Breast epithelium (tissue), 4 donors: ENCODE results near the gene FBXO34. TPM values are rescaled to one million over a fixed set of nuclear protein-coding genes. Genes with fewer than 3 reads are reported as not detected.
A peak's percentile ranks its signal among the peaks of the same experiment; 100 is the strongest.

Experiments used
- DNase-seq, 2 donors: peaks; one replicate each; pipeline ENCODE4 v3.0.0-alpha.2; 2019; ENCODE audit warnings: low spot score in 2 of 2
- H3K27ac ChIP-seq, 2 donors: fragments of 200-600 bp; sonication (generic) in 1 of 2; one replicate each; pipeline ENCODE4 v1.5.1; 2016 to 2019; ENCODE audit warnings: mild to moderate bottlenecking in 1 of 2
- H3K27me3 ChIP-seq, 2 donors: fragments of 200-600 bp; sonication (generic) in 1 of 2; one replicate each; pipeline versions ENCODE4 v1.5.1 to v1.6.0; 2017 to 2019; ENCODE audit warnings: control low read depth in 1 of 2, mild to moderate bottlenecking in 1 of 2
- H3K36me3 ChIP-seq: fragments of 200-600 bp; one replicate; pipeline ENCODE4 v1.5.1; 2019
- H3K4me1 ChIP-seq, 2 donors: fragments of 200-600 bp; sonication (generic); one replicate each; pipeline ENCODE4 v1.5.1; 2016 to 2019; ENCODE audit warnings: control low read depth in 1 of 2
- H3K4me3 ChIP-seq, 3 donors: fragments of 200-600 bp; sonication (generic); 1 replicate in 2 of 3; 2 replicates in 1 of 3; pipeline ENCODE4 v1.5.1; 2016 to 2019; ENCODE audit warnings: mild to moderate bottlenecking in 3 of 3, moderate library complexity in 2 of 3
- H3K9me3 ChIP-seq, 2 donors: fragments of 200-600 bp; sonication (generic) in 1 of 2; one replicate each; pipeline ENCODE4 v1.5.1; 2016 to 2019; ENCODE audit warnings: control low read depth in 1 of 2
- POLR2A ChIP-seq: fragments of 450-650 bp; IDR thresholded peaks from one replicate; pipeline ENCODE4 v1.6.1; 2016; ENCODE audit warnings: antibody characterized with exemption, mild to moderate bottlenecking, moderate library complexity
- POLR2AphosphoS5 ChIP-seq, 3 donors: sonication (generic); formaldehyde crosslinking; IDR thresholded peaks; one replicate each; pipeline ENCODE4 v1.6.1; 2017; ENCODE audit warnings: antibody characterized with exemption in 3 of 3
- intact Hi-C: fragments of 100-400 bp; cut with DNase I; formaldehyde crosslinking; loops from one replicate; pipeline ENCODE4 v1.15.1; 2023; ENCODE audit warnings: low total_unique reads
- total RNA-seq, 3 donors: library from RNA; depleted of rRNA; stranded (reverse); fragments of >200 nt; gene quantifications; one replicate each; pipeline ENCODE4 v1.1.0, GENCODE V29; 2016
- TF ChIP-seq, protein P1 (sequence below), 3 donors: fragments of 450-650 bp; IDR thresholded peaks; one replicate each; pipeline ENCODE4 v1.5.1; 2016 to 2017; ENCODE audit warnings: antibody characterized with exemption in 3 of 3, mild to moderate bottlenecking in 3 of 3, moderate library complexity in 3 of 3

Gene FBXO34
- total RNA-seq, 3 donors from 2014 or later: 31.8 to 56.5 (median 34.7) TPM

DNA sequence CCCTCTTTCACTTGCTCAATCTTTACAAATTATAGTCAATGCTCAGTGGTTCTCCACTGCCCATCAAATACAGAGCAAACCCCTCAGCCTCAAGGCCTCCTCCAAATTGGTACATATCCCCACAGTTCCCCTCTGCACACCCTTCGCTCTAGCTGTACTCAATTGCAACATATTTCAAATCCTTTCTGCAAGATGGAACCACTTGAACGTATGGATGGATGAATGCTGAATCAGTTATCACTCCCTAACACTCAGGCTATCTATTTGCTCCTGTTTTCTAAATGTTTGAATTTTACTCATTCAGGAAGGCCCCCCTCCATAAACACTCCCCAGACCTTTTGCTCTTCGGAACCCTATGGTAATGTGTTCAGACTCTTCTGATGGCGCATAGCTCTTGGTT, 115.9 kb downstream of the FBXO34 start:
- Histone ChIP-seq H3K4me1 (no peaks in the 10 kb centered on the region), H3K9me3 (no peaks in the 10 kb centered on the region), H3K27me3 (no peaks in the 10 kb centered on the region), H3K27ac (no peak overlapping the region), H3K4me3 (no peak overlapping the region), H3K36me3 (no peaks in the 10 kb centered on the region)
- TF ChIP-seq POLR2AphosphoS5 (IDR thresholded peaks at IDR 0.05) (no peak), POLR2A (no peak)
- TF ChIP-seq, protein P1, sequence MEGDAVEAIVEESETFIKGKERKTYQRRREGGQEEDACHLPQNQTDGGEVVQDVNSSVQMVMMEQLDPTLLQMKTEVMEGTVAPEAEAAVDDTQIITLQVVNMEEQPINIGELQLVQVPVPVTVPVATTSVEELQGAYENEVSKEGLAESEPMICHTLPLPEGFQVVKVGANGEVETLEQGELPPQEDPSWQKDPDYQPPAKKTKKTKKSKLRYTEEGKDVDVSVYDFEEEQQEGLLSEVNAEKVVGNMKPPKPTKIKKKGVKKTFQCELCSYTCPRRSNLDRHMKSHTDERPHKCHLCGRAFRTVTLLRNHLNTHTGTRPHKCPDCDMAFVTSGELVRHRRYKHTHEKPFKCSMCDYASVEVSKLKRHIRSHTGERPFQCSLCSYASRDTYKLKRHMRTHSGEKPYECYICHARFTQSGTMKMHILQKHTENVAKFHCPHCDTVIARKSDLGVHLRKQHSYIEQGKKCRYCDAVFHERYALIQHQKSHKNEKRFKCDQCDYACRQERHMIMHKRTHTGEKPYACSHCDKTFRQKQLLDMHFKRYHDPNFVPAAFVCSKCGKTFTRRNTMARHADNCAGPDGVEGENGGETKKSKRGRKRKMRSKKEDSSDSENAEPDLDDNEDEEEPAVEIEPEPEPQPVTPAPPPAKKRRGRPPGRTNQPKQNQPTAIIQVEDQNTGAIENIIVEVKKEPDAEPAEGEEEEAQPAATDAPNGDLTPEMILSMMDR (IDR thresholded peaks at IDR 0.05): no peak
- intact Hi-C loops: no loop called here
- no peak for DNase-seq

DNA sequence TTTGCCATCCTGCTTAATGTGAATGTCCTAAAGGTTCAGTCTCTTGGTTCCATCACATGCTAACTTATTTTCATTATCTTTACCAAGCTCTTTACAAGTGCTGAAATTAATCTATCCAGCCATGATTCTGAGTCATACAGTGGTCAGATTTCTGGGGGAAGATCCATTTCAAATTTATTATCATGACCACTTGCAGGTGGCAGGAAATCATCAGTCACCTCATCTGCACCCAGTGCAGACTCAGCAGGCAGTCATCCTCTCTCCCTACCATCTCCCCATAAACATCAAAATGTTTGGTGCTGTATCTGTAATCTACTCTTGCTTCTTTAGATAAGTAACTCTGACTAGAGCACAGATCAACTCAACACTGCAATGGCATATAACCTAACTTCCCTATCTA, 116.9 kb downstream of the FBXO34 start:
- Histone ChIP-seq H3K4me3 (no peak overlapping the region), H3K27ac (no peak overlapping the region), H3K9me3 (no peaks in the 10 kb centered on the region), H3K36me3 (no peaks in the 10 kb centered on the region), H3K4me1 (no peaks in the 10 kb centered on the region), H3K27me3 (no peaks in the 10 kb centered on the region)
- DNase-seq: no peak
- intact Hi-C loops: no loop called here
- TF ChIP-seq, protein P1 (IDR thresholded peaks at IDR 0.05): no peak
- no peak for TF ChIP-seq POLR2AphosphoS5 (IDR thresholded peaks at IDR 0.05)

DNA sequence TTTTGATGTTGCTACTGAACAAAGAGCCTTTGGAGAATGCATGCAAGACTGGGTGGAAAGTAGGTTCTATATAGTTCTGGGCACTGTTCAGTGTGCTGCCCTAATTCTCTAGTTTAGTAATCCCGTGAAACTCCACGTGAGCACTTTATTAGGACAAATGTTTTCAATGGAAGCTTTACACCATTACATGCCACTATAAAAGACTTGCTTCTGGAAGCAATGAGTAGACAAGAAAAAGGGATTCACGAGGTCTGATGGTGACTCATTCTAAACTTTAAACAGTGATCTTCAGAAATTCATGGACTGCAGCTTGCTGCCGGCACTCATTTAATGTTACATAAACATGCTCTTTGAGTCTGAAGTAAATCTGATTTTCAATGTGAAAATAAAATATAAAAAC, 118.1 kb downstream of the FBXO34 start:
- Histone ChIP-seq H3K27me3 (no peaks in the 10 kb centered on the region), H3K36me3 (no peaks in the 10 kb centered on the region), H3K27ac (no peak overlapping the region), H3K9me3 (no peaks in the 10 kb centered on the region), H3K4me1 (no peaks in the 10 kb centered on the region), H3K4me3 (no peak overlapping the region)
- intact Hi-C loops: no loop called here
- TF ChIP-seq POLR2A: no peak
- TF ChIP-seq POLR2AphosphoS5 (IDR thresholded peaks at IDR 0.05): no peak
- DNase-seq: no peak

DNA sequence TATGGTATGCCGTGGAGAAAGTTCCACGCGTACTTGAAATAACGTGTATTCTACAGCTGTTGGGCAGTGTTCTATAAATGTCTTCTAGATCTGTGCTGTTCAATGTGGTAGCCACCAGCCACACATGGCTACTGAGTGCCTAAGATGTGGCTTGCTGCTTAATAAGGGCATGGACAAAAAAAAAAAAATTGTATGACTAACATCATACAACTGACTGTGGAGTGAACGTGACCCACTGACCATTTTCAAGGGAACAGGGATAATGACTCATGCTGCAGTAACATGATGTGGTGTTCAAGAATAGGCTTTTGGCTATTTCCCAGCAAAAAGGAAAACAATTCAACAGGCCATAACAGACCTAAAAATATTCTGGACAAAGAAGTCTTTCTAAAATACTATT, 127.5 kb downstream of the FBXO34 start:
- Histone ChIP-seq H3K36me3 (no peaks in the 10 kb centered on the region), H3K27me3 (no peaks in the 10 kb centered on the region), H3K4me1 (no peaks in the 10 kb centered on the region), H3K4me3 (no peak overlapping the region), H3K9me3 (no peaks in the 10 kb centered on the region), H3K27ac (peak overlapping the region; percentile 51 to 64)
- DNase-seq: no peak
- TF ChIP-seq, protein P1 (IDR thresholded peaks at IDR 0.05): no peak
- no peak for TF ChIP-seq POLR2AphosphoS5 (IDR thresholded peaks at IDR 0.05)
- no peak for TF ChIP-seq POLR2A
- intact Hi-C loops: no loop called here

DNA sequence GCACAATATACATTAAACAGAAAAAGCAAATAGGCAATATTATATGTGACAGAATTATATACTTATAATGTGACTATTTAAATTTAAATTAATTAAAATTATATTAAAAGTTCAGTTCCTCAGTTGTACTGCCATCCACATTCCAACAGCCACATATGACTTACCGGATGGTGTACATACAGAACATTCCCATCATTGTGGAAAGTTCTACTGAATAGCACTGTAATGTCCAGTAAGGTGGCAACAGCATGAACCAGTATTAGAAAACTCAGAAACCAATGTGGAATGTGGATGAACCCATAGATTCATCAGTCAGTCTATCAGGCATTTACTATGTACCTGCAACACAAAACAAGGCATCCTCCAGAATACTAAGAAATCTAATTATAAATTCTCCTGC, 128.0 kb downstream of the FBXO34 start:
- Histone ChIP-seq H3K36me3 (no peaks in the 10 kb centered on the region), H3K4me1 (no peaks in the 10 kb centered on the region), H3K9me3 (no peaks in the 10 kb centered on the region), H3K4me3 (no peak overlapping the region), H3K27ac (peak overlapping the region; percentile 51 to 64), H3K27me3 (no peaks in the 10 kb centered on the region)
- intact Hi-C loops: no loop called here
- DNase-seq: no peak
- no peak for TF ChIP-seq POLR2AphosphoS5 (IDR thresholded peaks at IDR 0.05)
- TF ChIP-seq POLR2A: no peak
- TF ChIP-seq, protein P1 (IDR thresholded peaks at IDR 0.05): no peak

DNA sequence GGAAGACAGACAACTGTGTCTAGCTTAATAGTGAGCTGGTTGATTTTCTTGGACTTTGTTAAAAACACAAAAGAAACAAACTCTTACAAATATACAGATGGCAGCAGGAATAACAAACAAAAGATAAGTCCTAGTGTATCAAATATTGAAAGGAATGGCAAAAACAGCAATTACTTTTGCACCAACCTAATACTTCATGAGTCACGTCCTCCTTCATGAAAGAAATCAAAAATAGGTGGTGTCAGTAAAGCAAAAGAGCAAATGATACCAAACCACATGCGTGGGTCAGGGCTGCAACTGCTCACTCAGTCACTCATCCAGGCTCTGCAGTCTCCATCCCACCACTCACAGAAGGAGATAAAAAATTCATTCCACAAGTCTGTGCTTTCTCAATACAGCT, 128.6 kb downstream of the FBXO34 start:
- Histone ChIP-seq H3K4me1 (no peaks in the 10 kb centered on the region), H3K9me3 (no peaks in the 10 kb centered on the region), H3K27me3 (no peaks in the 10 kb centered on the region), H3K27ac (peak overlapping the region in 1 of 2 donors; percentile 64), H3K4me3 (no peak overlapping the region), H3K36me3 (no peaks in the 10 kb centered on the region)
- DNase-seq: no peak
- intact Hi-C loops: no loop called here
- no peak for TF ChIP-seq POLR2A
- TF ChIP-seq, protein P1 (IDR thresholded peaks at IDR 0.05): no peak
- no peak for TF ChIP-seq POLR2AphosphoS5 (IDR thresholded peaks at IDR 0.05)
